ENCODE data around the gene ZNF423. TPM values are rescaled to one million over a fixed set of nuclear protein-coding genes. Genes with fewer than 3 reads are reported as not detected.

ZNF423 gene
- polyA plus RNA-seq, 1 donor: 34.5 TPM

DNA sequence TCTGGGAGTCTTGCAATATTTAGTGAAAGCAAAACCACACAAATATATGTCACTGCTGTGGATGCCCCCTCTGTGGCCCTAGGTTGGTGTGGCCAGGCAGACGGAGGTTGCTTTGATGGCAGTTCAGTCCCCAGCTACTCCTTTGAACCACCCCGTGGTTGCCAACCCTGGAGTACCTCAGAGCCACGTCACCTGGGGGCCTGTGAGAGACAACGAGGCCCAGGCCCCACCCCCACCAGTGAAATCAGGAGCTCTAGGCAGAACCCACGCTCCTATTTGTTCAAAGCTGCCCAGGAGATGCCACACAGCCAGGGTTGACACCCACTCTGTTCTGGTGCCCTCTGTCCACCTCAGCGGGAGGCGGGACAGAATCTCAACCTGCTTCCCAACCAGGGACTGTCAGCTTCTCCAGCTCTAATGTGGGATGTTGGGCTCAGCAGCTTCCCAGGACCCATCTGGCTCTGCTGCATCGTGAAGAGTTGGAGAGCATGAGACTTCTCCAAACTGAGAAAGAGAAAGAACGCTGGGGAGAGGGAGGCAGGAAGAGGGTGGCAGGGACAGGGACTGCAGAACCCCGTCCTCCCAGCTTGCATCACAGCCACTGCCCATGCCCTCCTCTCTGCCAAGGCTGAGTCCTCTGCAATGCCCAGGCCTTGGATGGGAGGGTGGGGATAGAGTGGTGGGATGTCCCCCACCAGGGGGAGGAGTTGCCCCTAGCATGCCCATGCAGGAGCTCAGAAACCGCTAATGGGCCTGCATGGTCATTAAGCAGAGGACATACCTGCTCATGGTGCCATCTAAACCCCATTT, 400.5 kb downstream of the ZNF423 start:
- DNase-seq: no peak

DNA sequence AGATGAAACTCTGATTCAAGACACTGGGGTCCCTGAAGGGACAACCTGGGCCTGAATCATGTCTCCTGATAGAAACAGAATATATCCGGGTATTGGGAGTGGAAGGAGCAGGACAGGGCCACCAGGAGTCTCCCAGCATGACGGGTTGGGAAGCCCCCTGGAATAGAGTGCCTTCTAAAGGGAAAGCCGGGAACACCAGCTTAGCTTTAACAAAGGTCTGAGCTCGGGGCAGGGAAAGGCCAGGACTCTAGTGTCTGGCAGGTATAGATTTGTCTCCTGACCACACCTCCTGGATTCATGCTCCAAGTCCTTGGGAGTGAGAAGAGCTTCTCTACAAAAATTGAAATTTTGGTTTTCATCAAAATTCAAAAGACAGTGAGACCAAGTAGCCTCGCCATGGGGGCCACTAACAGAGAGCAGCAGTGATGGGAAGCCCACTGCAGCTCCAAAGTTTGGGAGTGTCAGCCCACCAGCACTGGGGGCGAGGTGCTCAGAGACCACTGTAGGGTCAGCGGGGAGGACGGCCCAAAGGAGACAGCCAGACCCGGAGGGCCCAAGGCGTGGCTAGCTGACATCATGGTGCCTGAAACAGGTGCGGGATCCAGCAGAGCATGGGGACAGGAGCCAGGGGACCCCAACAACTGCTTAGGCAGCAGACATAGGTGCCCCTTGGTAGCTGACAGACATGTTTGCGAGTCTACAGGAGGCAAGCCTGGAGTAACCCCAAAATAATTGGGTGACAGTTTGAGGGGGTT, 401.3 kb downstream of the ZNF423 start:
- DNase-seq: no peak

DNA sequence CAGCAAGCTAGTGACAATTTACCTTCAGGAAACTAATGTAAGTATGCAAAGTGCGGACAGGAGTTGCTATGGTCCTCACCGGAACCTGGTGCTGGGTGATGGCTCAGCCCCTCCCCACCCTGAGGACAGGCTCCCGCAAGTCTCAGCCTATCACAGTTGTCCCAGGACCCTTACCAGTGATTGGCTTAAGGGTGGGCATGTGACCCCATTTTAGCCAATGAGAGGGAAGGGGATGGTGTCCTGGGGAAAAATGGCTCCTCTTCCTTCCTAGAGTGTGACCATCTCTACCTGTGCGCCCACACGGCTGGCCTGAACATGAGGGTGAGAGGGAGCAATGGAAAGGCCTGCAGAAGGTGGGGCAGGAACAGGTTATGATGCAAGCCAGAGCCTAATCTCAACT, 401.9 kb downstream of the ZNF423 start:
- no peak for DNase-seq

- DNase-seq: no peak
Observed at GRCh38 chr16:49453021-49453420, 402.9 kb downstream of the ZNF423 start.

GRCh38 chr16:49452578-49452977, 403.3 kb downstream of the ZNF423 start:
- DNase-seq: no peak

- no peak for DNase-seq
Observed at GRCh38 chr16:49452108-49452507, 403.8 kb downstream of the ZNF423 start.

GRCh38 chr16:49446805-49447204, 409.1 kb downstream of the ZNF423 start:
- no peak for DNase-seq

DNA sequence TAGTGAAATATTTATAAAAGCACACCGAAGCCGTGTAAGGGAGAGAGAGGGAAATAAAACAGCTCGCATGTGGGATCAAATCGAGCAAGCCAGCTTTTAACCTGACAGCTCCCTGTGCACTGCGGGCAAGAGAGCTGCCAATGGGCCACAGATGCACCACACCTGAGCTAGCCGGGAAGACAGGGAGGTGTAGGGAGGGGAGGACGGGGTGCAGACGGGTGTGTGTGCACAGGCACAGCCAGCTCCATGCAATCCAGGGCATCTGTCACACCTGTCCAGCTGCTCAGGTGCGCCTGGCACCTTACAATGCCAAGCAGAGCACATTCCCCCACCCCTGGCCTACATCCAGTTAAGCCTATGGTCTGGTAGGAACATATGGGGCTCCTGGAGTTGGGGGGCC, 412.3 kb downstream of the ZNF423 start:
- no peak for DNase-seq

- no peak for DNase-seq
Observed at GRCh38 chr16:49442805-49443204, 413.1 kb downstream of the ZNF423 start.

- DNase-seq: peak; percentile 25
Observed at GRCh38 chr16:49441366-49441780, 414.5 kb downstream of the ZNF423 start.

DNA sequence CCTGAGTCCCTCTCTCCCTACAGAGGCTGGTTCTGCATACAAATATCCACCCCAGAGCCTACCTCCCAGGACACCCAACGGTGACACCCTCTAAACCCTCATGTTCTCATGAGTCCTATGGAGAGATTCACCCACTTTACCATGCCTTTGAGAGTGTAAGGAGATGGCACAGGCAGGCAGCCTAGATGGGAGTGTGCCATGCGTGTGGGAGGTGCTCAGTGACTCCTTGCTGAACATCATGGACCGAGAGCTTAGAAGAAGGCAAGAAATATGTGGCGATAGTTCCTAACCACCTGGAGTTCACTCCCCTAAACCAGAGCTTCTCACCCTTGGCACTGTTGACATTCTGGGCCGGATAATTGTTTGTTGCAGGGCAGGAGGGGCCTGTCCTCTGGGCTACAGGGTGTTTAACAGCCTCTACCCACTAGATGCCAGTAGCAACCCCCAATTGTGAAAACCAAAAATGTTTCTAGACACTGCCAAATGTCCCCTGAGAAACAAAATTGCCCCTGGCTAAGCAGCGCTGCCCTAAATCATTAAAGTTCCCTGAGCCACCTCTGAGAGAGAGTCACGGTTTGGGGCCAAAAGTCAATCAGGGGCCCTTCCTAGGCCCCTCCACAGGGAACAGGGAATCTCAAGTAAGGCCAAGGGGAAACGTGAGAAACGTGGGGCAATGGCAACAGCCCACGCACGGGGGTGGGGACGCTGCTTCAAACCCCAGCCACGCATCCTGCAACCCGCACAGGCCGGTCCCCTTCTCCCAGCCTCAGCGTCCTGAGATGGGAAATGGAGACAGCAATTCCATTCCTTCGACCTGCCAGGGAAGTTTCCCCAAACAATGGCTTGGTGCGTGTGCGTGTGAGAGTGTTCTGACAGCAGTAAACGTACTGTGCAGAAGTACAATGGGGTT, 415.5 kb downstream of the ZNF423 start:
- DNase-seq: no peak

GRCh38 chr16:49439676-49440075, 416.2 kb downstream of the ZNF423 start:
- no peak for DNase-seq

DNA sequence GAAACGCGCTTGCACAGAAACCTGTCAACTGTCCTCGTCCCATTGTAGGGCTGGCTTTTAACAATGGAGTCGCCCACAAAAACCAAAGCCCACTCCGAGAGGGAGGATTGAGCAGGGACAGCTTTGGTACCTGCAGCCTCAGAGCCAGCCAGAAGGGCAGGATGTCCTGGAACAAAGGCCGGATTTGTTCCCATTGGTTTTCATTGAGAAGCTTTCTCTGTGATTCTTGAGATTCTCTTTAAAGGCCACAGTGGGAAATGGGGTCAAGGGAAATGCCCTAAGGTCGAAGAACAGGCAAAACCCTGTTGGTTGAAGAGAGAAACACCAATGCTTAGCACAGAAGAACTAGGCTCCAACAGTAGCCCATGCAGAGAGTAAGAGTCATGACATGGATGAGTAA, 416.9 kb downstream of the ZNF423 start:
- no peak for DNase-seq

Other genes starting within 250 kb of the ZNF423 start
- gene CNEP1R1, start 169.1 kb upstream of the ZNF423 start, polyA plus RNA-seq (ENCODE audit: insufficient read length): 19.3 TPM
- 21.1 TPM for gene HEATR3, start 209.9 kb upstream of the ZNF423 start, polyA plus RNA-seq (ENCODE audit: insufficient read length)

All from hindlimb muscle (tissue), 1 donor.